ENCODE results near the gene FCN2. TPM values are rescaled to one million over a fixed set of nuclear protein-coding genes. Genes with fewer than 3 reads are reported as not detected.

The FCN2 gene
- total RNA-seq, 1 donor, result not detected

DNA sequence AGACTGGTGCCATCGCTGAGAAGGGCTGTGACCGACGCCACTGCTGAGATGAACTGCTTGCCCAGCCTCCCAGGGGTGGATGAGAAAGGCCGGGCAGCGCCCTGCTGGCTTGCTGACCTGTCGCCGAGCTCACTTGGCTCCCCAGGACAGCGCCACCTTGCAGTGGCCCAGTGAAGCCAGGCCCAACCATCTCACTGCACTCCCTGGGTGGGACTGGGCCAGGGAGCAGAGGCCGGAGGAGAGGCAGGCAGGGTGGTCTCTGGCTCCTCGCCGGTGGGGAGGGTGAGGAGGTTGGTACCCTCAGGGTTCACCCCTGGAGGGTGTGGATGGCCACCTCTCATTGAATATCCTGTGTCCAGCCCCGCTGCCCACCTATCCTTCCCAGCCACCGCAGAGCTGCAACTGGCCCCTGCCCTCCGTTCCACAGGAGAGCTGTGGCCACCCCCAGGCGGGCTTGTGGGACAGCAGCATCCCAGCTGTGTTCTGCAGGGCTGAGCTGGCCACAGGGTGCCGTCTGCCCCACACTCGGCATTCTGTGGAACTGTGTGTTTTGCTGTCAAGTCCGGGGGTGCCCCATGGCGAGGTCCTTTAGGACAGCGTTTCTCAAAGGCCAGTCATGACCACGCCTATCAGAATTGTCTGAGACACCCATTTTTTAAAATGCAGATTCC is 41.0 kb upstream of the FCN2 start:
- H3K4me1 ChIP-seq (ENCODE audit: insufficient read depth, low read length), result no peaks in the 10 kb centered on the region
- peaks cover 97% of the 10 kb centered on the region for H3K36me3 ChIP-seq (ENCODE audit: insufficient read depth, low read length)
- H3K27ac ChIP-seq (ENCODE audit: low read depth, low read length), result no peak overlapping the region
- no peak overlapping the region for H3K4me2 ChIP-seq (ENCODE audit: insufficient read depth, low read length)
- peak; percentile 18 for TF ChIP-seq CTCF (IDR thresholded peaks at IDR 0.05; ENCODE audit: extremely low read depth, low read depth, low read length)
- H3K9me3 ChIP-seq (ENCODE audit: low read depth, low read length), result no peaks in the 10 kb centered on the region
- no peaks in the 10 kb centered on the region for H3K79me2 ChIP-seq (ENCODE audit: insufficient read depth, low read length)
- no peak overlapping the region for H3K4me3 ChIP-seq (ENCODE audit: insufficient read depth, low read length)
- no peaks in the 10 kb centered on the region for H3K27me3 ChIP-seq (ENCODE audit: insufficient read depth, low read length)
- no peak overlapping the region for H2AFZ ChIP-seq (ENCODE audit: low read length)
- peaks cover 59% of the 10 kb centered on the region for H4K20me1 ChIP-seq (ENCODE audit: insufficient read depth, low read length)
- peak; percentile 79 for DNase-seq (ENCODE audit: insufficient read length, low spot score, missing footprints)

- Histone ChIP-seq H2AFZ (ENCODE audit: low read length) (no peak overlapping the region), H3K9me3 (ENCODE audit: low read depth, low read length) (no peaks in the 10 kb centered on the region), H3K79me2 (ENCODE audit: insufficient read depth, low read length) (no peaks in the 10 kb centered on the region), H3K4me3 (ENCODE audit: insufficient read depth, low read length) (no peak overlapping the region), H4K20me1 (ENCODE audit: insufficient read depth, low read length) (peaks cover 62% of the 10 kb centered on the region), H3K27me3 (ENCODE audit: insufficient read depth, low read length) (no peaks in the 10 kb centered on the region), H3K4me2 (ENCODE audit: insufficient read depth, low read length) (no peak overlapping the region), H3K27ac (ENCODE audit: low read depth, low read length) (no peak overlapping the region), H3K4me1 (ENCODE audit: insufficient read depth, low read length) (no peaks in the 10 kb centered on the region), H3K36me3 (ENCODE audit: insufficient read depth, low read length) (peaks cover 97% of the 10 kb centered on the region)
- no peak for DNase-seq (ENCODE audit: insufficient read length, low spot score, missing footprints)
- no peak for TF ChIP-seq CTCF (IDR thresholded peaks at IDR 0.05; ENCODE audit: extremely low read depth, low read depth, low read length)
Measured at GRCh38 chr9:134840511-134840910, 40.1 kb upstream of the FCN2 start.

GRCh38 chr9:134841180-134841904 is 39.3 kb upstream of the FCN2 start:
- H4K20me1 ChIP-seq (ENCODE audit: insufficient read depth, low read length), result peaks cover 55% of the 10 kb centered on the region
- H3K4me3 ChIP-seq (ENCODE audit: insufficient read depth, low read length), result no peak overlapping the region
- peaks cover 93% of the 10 kb centered on the region for H3K36me3 ChIP-seq (ENCODE audit: insufficient read depth, low read length)
- no peak overlapping the region for H3K27ac ChIP-seq (ENCODE audit: low read depth, low read length)
- peak; percentile 83 for DNase-seq (ENCODE audit: insufficient read length, low spot score, missing footprints)
- H3K4me1 ChIP-seq (ENCODE audit: insufficient read depth, low read length), result no peaks in the 10 kb centered on the region
- H3K4me2 ChIP-seq (ENCODE audit: insufficient read depth, low read length), result no peak overlapping the region
- H3K9me3 ChIP-seq (ENCODE audit: low read depth, low read length), result no peaks in the 10 kb centered on the region
- no peaks in the 10 kb centered on the region for H3K79me2 ChIP-seq (ENCODE audit: insufficient read depth, low read length)
- H2AFZ ChIP-seq (ENCODE audit: low read length), result no peak overlapping the region
- no peak for TF ChIP-seq CTCF (IDR thresholded peaks at IDR 0.05; ENCODE audit: extremely low read depth, low read depth, low read length)
- H3K27me3 ChIP-seq (ENCODE audit: insufficient read depth, low read length), result no peaks in the 10 kb centered on the region

DNA sequence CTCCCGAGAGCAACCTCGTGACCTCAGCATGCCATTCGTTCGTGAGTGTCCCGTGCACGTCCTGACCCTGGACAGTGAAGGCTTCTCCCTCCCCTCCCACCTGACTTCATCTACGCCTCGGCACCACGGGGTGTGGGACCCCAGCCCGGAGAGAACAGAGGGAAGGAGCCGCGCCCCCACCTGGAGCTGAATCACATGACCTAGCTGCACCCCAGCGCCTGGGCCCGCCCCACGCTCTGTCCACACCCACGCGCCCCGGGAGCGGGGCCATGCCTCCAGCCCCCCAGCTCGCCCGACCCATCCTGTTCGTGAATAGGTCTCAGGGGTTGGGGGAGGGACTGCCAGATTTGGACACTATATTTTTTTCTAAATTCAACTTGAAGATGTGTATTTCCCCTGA is 38.3 kb upstream of the FCN2 start:
- peak; percentile 79 for DNase-seq (ENCODE audit: insufficient read length, low spot score, missing footprints)
- H4K20me1 ChIP-seq (ENCODE audit: insufficient read depth, low read length), result peaks cover 45% of the 10 kb centered on the region
- no peak overlapping the region for H2AFZ ChIP-seq (ENCODE audit: low read length)

More for the DNA sequence above, 38.3 kb upstream of the FCN2 start:
- no peaks in the 10 kb centered on the region for H3K9me3 ChIP-seq (ENCODE audit: low read depth, low read length)
- H3K36me3 ChIP-seq (ENCODE audit: insufficient read depth, low read length), result peaks cover 83% of the 10 kb centered on the region
- no peaks in the 10 kb centered on the region for H3K27me3 ChIP-seq (ENCODE audit: insufficient read depth, low read length)
- no peak overlapping the region for H3K4me3 ChIP-seq (ENCODE audit: insufficient read depth, low read length)
- no peak for TF ChIP-seq CTCF (IDR thresholded peaks at IDR 0.05; ENCODE audit: extremely low read depth, low read depth, low read length)
- no peaks in the 10 kb centered on the region for H3K79me2 ChIP-seq (ENCODE audit: insufficient read depth, low read length)
- H3K27ac ChIP-seq (ENCODE audit: low read depth, low read length), result no peak overlapping the region
- H3K4me2 ChIP-seq (ENCODE audit: insufficient read depth, low read length), result no peak overlapping the region
- no peaks in the 10 kb centered on the region for H3K4me1 ChIP-seq (ENCODE audit: insufficient read depth, low read length)

Measured in osteoblast (primary cell).